ENCODE measurements around the gene SLC6A13. TPM values are rescaled to one million over a fixed set of nuclear protein-coding genes. Genes with fewer than 3 reads are reported as not detected.

The SLC6A13 gene
- total and polyA plus RNA-seq, 7 donors: 0.07 to 1.6 (median 0.50) TPM; not detected in 1

DNA sequence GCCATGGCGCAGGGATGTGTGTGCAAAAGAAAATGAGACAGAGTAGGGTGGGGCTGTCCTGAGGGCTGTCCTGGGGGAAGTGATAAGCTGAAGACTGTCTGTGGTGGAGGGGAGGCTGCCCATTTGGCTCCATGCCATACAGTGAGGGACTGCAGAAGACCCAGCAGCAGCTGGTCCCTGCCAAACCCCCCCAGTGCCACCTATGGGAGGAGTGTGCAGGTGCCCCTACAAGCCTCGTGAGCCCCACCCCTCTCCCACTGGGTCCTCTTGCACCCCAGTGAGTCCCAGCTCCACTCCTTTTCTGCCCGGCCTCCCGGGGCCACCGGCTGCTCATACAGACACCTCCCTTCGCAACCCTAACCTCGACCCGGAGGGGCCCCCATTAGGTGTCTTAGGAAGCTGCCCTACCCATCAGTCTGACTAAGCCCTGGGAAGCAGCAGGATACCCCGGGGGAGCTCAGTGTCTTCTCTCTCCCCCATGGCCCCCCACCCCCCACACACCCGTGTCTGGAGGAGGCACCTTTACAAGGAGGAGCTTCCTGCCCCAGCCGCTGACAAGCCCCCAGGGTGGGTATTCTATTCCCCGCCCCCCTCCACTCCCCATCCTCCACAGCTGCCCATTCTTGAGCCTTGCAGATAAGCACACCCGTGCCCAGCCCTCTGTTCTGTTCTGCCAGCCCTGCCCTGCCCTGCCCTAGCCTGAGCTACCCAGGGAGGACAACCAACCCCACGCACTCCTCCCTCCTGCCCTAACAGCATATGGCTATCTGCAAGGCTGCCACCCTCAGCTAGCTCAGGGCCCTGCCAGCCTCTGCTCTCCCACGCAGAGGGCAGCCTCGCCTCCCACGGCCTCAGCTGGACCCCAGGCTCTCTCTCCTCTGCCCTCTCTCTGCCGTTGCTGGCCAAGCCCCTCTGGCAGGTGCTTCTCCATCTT lies 90.6 kb downstream of the SLC6A13 start:
- WGBS, 3 donors: 47 to 57% (median 50%) methylated on average over 15 to 18 of the region's 18 CpGs
- DNase-seq (no peak), ATAC-seq (no peak)
- H3K27ac ChIP-seq: no peak overlapping the region
- peaks cover 0 to 15% (median 5%) of the 10 kb centered on the region in 3 donors for H3K27me3 ChIP-seq (ENCODE audit: insufficient read depth in 3 of 3, low read length in 2 of 3)
- no peaks in the 10 kb centered on the region for H3K9me3 ChIP-seq
- H3K4me3 ChIP-seq: no peak overlapping the region
- TF ChIP-seq, protein P1, sequence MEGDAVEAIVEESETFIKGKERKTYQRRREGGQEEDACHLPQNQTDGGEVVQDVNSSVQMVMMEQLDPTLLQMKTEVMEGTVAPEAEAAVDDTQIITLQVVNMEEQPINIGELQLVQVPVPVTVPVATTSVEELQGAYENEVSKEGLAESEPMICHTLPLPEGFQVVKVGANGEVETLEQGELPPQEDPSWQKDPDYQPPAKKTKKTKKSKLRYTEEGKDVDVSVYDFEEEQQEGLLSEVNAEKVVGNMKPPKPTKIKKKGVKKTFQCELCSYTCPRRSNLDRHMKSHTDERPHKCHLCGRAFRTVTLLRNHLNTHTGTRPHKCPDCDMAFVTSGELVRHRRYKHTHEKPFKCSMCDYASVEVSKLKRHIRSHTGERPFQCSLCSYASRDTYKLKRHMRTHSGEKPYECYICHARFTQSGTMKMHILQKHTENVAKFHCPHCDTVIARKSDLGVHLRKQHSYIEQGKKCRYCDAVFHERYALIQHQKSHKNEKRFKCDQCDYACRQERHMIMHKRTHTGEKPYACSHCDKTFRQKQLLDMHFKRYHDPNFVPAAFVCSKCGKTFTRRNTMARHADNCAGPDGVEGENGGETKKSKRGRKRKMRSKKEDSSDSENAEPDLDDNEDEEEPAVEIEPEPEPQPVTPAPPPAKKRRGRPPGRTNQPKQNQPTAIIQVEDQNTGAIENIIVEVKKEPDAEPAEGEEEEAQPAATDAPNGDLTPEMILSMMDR (IDR thresholded peaks at IDR 0.05): no peak
- H3K36me3 ChIP-seq (ENCODE audit: insufficient read depth in 1 of 2, low read depth in 1 of 2): no peaks in the 10 kb centered on the region
- H3K4me1 ChIP-seq: peaks cover 3% of the 10 kb centered on the region
- intact Hi-C loops (cut with DNase I): no loop called here

DNA sequence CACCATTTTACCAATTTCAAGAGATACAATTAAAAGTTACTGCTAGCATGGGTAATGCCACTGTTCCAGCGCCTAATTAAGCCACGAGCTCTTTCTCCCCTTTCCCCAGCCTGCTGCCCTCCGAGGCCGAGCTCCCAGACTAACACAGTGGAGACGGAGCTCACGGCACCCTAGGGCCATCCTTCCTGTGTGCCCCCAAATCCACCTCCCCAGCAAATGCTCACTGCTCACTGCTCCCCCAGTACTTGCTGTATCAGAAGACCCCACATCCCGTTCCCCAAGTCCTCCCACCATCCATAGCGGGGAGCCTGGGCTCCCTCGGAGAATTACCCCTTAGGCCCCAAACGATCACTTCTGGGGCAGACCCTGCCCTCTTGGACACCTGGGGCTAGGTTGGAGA lies 91.4 kb downstream of the SLC6A13 start:
- Histone ChIP-seq H3K4me3 (no peak overlapping the region), H3K27ac (no peak overlapping the region), H3K36me3 (ENCODE audit: insufficient read depth in 1 of 2, low read depth in 1 of 2) (no peaks in the 10 kb centered on the region), H3K9me3 (no peaks in the 10 kb centered on the region), H3K4me1 (peaks cover 3% of the 10 kb centered on the region), H3K27me3 (ENCODE audit: insufficient read depth in 3 of 3, low read length in 2 of 3) (peaks cover 0 to 11% (median 5%) of the 10 kb centered on the region in 3 donors)
- intact Hi-C loops (cut with DNase I): no loop called here
- no peak for DNase-seq
- 75 to 84% (median 80%) methylated on average over 10 of the region's 10 CpGs for WGBS, 3 donors
- TF ChIP-seq, protein P1 (IDR thresholded peaks at IDR 0.05): no peak
- no peak for ATAC-seq

Other genes starting within 250 kb of the SLC6A13 start
- 1 to 10 TPM in 1 of 4 donors, under 1 TPM in 3; 0.58 to 1.8 (median 0.83) TPM for gene IQSEC3, start 196.1 kb downstream of the SLC6A13 start, total RNA-seq
- under 1 TPM; 0.23 to 0.30 (median 0.29) TPM for gene IQSEC3, start 196.1 kb downstream of the SLC6A13 start, polyA plus RNA-seq
- under 1 TPM; 0.30 to 0.90 (median 0.58) TPM for gene SLC6A12, start 48.7 kb downstream of the SLC6A13 start, total RNA-seq
- gene SLC6A12, start 48.7 kb downstream of the SLC6A13 start, polyA plus RNA-seq: under 1 TPM; 0.07 to 0.30 (median 0.07) TPM
- 10 to 100 TPM; 24.8 to 49.5 (median 26.9) TPM for gene KDM5A, start 126.5 kb upstream of the SLC6A13 start, total RNA-seq
- 10 to 100 TPM in 1 of 3 donors, 1 to 10 TPM in 2; 4.0 to 11.8 (median 5.2) TPM for gene KDM5A, start 126.5 kb upstream of the SLC6A13 start, polyA plus RNA-seq
- 1 to 10 TPM; 2.8 to 4.5 (median 3.4) TPM for gene CCDC77, start 138.8 kb upstream of the SLC6A13 start, total RNA-seq
- gene CCDC77, start 138.8 kb upstream of the SLC6A13 start, polyA plus RNA-seq: 1 to 10 TPM; 3.9 to 7.8 (median 5.3) TPM
- 1 to 10 TPM in 3 of 4 donors, under 1 TPM in 1; 0.53 to 4.0 (median 1.3) TPM for gene B4GALNT3, start 197.1 kb upstream of the SLC6A13 start, total RNA-seq
- gene B4GALNT3, start 197.1 kb upstream of the SLC6A13 start, polyA plus RNA-seq: under 1 TPM; 0.21 to 0.57 (median 0.53) TPM